Stimulated activated CD4-positive, alpha-beta T cell treated with anti-CD3 and anti-CD28 coated beads, Interleukin-1b, Interleukin-23, amount 100 ng/mL, for 1 hour (primary cell): ENCODE data around the gene BTRC.
A peak's percentile ranks its signal among the peaks of the same experiment; 100 is the strongest.

Experiments used
- DNase-seq, 2 donors: peaks; one replicate each; pipeline ENCODE4 v3.0.0-alpha.2; 2020; ENCODE audit warnings: low read depth in 2 of 2

The BTRC gene

GRCh38 chr10:101567165-101568006 lies 213.4 kb downstream of the BTRC start:
- DNase-seq, result no peak

- no peak for DNase-seq
Observed at GRCh38 chr10:101568054-101568745, 214.2 kb downstream of the BTRC start.

GRCh38 chr10:101569323-101569621 lies 215.3 kb downstream of the BTRC start:
- no peak for DNase-seq

- DNase-seq, result peak; percentile 55 to 75
Observed at GRCh38 chr10:101569622-101570427, 215.9 kb downstream of the BTRC start.

GRCh38 chr10:101570428-101571270 lies 216.7 kb downstream of the BTRC start:
- no peak for DNase-seq

GRCh38 chr10:101571271-101571925 lies 217.4 kb downstream of the BTRC start:
- no peak for DNase-seq

GRCh38 chr10:101572126-101572525 lies 218.2 kb downstream of the BTRC start:
- no peak for DNase-seq

GRCh38 chr10:101572785-101573184 lies 218.8 kb downstream of the BTRC start:
- DNase-seq, result no peak

- no peak for DNase-seq
Observed at GRCh38 chr10:101573885-101574753, 220.2 kb downstream of the BTRC start.

GRCh38 chr10:101575091-101575490 lies 221.1 kb downstream of the BTRC start:
- no peak for DNase-seq

GRCh38 chr10:101575580-101576210 lies 221.7 kb downstream of the BTRC start:
- no peak for DNase-seq

GRCh38 chr10:101576211-101576863 lies 222.4 kb downstream of the BTRC start:
- no peak for DNase-seq

GRCh38 chr10:101577121-101577871 lies 223.3 kb downstream of the BTRC start:
- no peak for DNase-seq

- DNase-seq, result no peak
Observed at GRCh38 chr10:101578192-101578591, 224.2 kb downstream of the BTRC start.

GRCh38 chr10:101578803-101579515 lies 225.0 kb downstream of the BTRC start:
- DNase-seq, result no peak

GRCh38 chr10:101579516-101579870 lies 225.5 kb downstream of the BTRC start:
- no peak for DNase-seq

- no peak for DNase-seq
Observed at GRCh38 chr10:101580486-101581399, 226.8 kb downstream of the BTRC start.
